Right lobe of liver (tissue), 6 donors: ENCODE results near the gene OR13C5. TPM values are rescaled to one million over a fixed set of nuclear protein-coding genes. Genes with fewer than 3 reads are reported as not detected.

ENCODE experiments used
- ATAC-seq, 4 donors: fragments of 200-7000 bp; cut with Tn5 transposase; one replicate each; pipeline ENCODE4 v1.9.1; 2020; ENCODE audit warnings: mild to moderate bottlenecking in 4 of 4, moderate library complexity in 4 of 4
- DNase-seq, 3 donors: peaks; one replicate each; pipeline ENCODE4 v3.0.0-alpha.2; 2020
- H3K27ac ChIP-seq, 3 donors: fragments of 200-600 bp; one replicate each; pipeline ENCODE4 v1.8.0; 2022
- H3K27me3 ChIP-seq, 2 donors: fragments of 200-600 bp; one replicate each; pipeline ENCODE4 v1.8.0; 2022
- H3K36me3 ChIP-seq, 4 donors: fragments of 200-600 bp; sonication (generic) in 1 of 4; one replicate each; pipeline versions ENCODE4 v1.5.1 to v1.8.0; 2017 to 2022; ENCODE audit warnings: control low read depth in 1 of 4
- H3K4me1 ChIP-seq, 4 donors: fragments of 200-600 bp; sonication (generic) in 1 of 4; one replicate each; pipeline versions ENCODE4 v1.5.1 to v1.8.0; 2017 to 2022; ENCODE audit warnings: control low read depth in 1 of 4
- H3K4me3 ChIP-seq, 3 donors: fragments of 200-600 bp; one replicate each; pipeline ENCODE4 v1.8.0; 2022
- H3K9me3 ChIP-seq, 4 donors: fragments of 200-600 bp; sonication (generic) in 1 of 4; one replicate each; pipeline versions ENCODE4 v1.5.1 to v1.8.0; 2017 to 2022; ENCODE audit warnings: control low read depth in 1 of 4
- POLR2A ChIP-seq: fragments of 450-650 bp; IDR thresholded peaks from one replicate; pipeline ENCODE4 v1.6.1; 2017; ENCODE audit warnings: antibody characterized with exemption, mild to moderate bottlenecking
- WGBS: methylation state at CpG from one replicate; pipeline ENCODE4 v1.1.6; 2018; ENCODE audit warnings: low coverage, low lambda C conversion rate; ENCODE audit not compliant: insufficient coverage; ENCODE audit errors: missing lambda C conversion rate; 5-methylcytosine and 5-hydroxymethylcytosine counted together
- intact Hi-C, 2 donors: fragments of 100-400 bp; cut with DNase I; formaldehyde crosslinking; loops; one replicate each; pipeline versions ENCODE4 v1.11.2 to v1.14.1; 2022
- total RNA-seq, 6 experiments: library from RNA; depleted of rRNA in 2 of 6; stranded (reverse); fragments of >200 nt in 2 of 6; fragmentation: NEBNext Ultra II Directional in 3 of 6; extraction: Animal tissue kit (Norgen Biotek cat#: 25700) in 3 of 6; gene quantifications; one replicate each; pipeline versions ENCODE4 v1.1.0 to v1.2.4, GENCODE V29; 2016 to 2023
- TF ChIP-seq, protein P1 (sequence below), 4 donors: fragments of 200-600 bp in 3 of 4; fragments of 450-650 bp in 1 of 4; IDR thresholded peaks; one replicate each; pipeline versions ENCODE4 v1.5.1 to v1.8.0; 2016 to 2022; ENCODE audit warnings: antibody characterized with exemption in 4 of 4, mild to moderate bottlenecking in 2 of 4
- donor health status: DM: no; HTN: yes; CAD: no.
- donor health status: DM: no; HTN: no; CAD: no.
- donor health status: DM: no; HTN: no; CAD: no.
- donor health status: DM: no; HTN: yes; CAD: no.
- donor health status: DM: no; HTN: yes; CAD: no.

The OR13C5 gene
- total RNA-seq, 6 experiments from 2014 or later = not detected

DNA sequence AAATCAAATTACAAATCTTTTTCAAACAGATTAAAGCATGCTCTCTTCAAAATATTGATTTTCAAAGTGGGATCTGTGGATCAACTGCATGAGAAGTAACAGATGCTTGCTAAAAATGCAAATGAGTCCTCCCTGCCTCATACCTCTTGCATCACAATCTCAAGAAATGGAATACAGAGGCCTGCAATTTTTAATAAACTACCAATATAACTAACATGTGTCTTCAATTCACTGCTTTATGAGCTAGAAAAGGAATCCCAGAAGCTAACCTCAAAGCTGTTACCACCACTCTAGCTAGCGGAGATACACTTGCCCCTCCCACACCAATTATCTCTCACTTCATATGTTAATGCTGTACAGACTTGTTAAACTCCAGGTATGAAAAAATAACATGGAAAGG, 9.6 kb downstream of the OR13C5 start:
- Histone ChIP-seq H3K4me3 (no peak overlapping the region), H3K27ac (no peak overlapping the region), H3K9me3 (no peaks in the 10 kb centered on the region), H3K4me1 (no peaks in the 10 kb centered on the region), H3K36me3 (no peaks in the 10 kb centered on the region), H3K27me3 (no peaks in the 10 kb centered on the region)
- intact Hi-C loops = no loop called here
- no peak for TF ChIP-seq POLR2A
- TF ChIP-seq, protein P1, sequence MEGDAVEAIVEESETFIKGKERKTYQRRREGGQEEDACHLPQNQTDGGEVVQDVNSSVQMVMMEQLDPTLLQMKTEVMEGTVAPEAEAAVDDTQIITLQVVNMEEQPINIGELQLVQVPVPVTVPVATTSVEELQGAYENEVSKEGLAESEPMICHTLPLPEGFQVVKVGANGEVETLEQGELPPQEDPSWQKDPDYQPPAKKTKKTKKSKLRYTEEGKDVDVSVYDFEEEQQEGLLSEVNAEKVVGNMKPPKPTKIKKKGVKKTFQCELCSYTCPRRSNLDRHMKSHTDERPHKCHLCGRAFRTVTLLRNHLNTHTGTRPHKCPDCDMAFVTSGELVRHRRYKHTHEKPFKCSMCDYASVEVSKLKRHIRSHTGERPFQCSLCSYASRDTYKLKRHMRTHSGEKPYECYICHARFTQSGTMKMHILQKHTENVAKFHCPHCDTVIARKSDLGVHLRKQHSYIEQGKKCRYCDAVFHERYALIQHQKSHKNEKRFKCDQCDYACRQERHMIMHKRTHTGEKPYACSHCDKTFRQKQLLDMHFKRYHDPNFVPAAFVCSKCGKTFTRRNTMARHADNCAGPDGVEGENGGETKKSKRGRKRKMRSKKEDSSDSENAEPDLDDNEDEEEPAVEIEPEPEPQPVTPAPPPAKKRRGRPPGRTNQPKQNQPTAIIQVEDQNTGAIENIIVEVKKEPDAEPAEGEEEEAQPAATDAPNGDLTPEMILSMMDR (IDR thresholded peaks at IDR 0.05) = no peak
- WGBS = 71% methylated on average over 1 of the region's 1 CpG
- ATAC-seq (no peak), DNase-seq (no peak)

DNA sequence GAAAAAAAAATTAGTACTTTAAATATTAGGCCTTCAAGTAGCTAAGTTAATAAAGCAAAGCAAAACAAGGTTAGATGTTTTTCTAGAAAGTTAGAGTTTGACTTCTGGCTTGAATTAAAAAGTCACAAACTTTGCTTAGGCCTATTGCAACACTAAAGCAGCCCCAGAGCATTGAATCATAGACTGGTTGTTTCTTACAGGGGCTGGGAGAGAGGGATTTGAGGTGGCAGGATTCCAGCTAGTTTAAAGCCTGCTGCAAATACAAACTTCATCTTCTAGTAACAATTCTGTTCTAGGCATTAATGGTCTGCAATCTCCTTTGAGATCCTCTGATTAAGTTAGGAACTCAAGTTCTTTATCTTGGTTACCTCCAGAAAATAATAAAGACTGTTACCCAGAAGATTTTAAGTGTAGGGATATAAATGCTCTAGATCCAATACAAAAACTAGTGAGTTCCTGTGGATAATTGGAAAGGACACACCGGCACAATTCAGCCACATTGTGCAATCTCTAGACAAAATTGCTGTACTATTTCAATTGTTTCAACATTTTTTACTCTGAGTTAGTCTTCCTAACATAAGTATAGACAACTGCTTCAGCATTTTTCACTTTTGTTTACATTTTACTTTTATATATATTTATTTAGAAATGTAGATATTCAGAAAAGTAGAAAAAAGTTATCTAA, 12.6 kb downstream of the OR13C5 start:
- Histone ChIP-seq H3K4me1 (no peaks in the 10 kb centered on the region), H3K36me3 (no peaks in the 10 kb centered on the region), H3K27ac (no peak overlapping the region), H3K9me3 (no peaks in the 10 kb centered on the region), H3K4me3 (no peak overlapping the region), H3K27me3 (no peaks in the 10 kb centered on the region)
- intact Hi-C loops = no loop called here
- 74% methylated on average over 1 of the region's 1 CpG for WGBS
- TF ChIP-seq POLR2A = no peak
- TF ChIP-seq, protein P1 (IDR thresholded peaks at IDR 0.05) = no peak
- DNase-seq (no peak), ATAC-seq (no peak)

DNA sequence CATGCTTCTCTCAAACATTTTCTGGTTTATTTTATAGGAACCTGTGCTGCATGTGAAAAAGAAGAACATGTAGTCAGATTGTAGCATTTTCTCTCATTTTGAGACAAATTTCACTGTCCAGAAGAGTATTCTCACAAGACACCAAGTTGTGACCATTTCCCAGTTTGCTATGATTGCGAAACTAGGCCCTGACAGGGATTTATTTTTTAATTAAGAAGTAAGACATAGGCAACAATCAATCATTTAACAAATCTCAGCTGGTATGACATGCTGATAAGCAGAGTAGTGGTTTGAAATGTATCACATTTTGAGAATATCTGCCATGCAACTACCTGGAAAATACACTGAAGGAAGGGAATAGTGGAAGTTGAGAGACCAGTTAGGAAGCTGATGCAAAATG, 18.7 kb downstream of the OR13C5 start:
- WGBS = 80% methylated on average over 1 of the region's 1 CpG
- DNase-seq = no peak

DNA sequence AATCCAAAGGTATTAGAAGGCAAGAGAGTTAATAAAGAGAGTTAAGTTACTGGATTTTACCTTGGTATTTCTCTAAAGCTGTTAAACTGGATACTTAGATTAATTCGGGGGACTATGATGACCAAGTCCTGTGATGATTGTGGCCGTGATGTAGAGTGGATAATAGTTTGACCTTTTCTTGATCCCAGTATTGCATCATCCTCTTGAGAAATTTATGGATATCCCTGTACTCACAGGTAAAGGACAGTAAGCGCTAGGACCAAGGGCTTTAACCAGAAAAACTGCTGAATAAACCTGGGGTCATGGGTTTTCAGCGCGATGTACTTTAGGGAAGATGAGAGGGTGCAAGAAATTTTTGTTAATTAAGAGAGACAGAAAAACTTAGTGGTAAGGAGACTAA, 21.9 kb downstream of the OR13C5 start:
- ATAC-seq (no peak), DNase-seq (no peak)
- Histone ChIP-seq H3K36me3 (no peaks in the 10 kb centered on the region), H3K27me3 (no peaks in the 10 kb centered on the region), H3K4me1 (no peaks in the 10 kb centered on the region), H3K9me3 (no peaks in the 10 kb centered on the region), H3K27ac (no peak overlapping the region), H3K4me3 (no peak overlapping the region)
- TF ChIP-seq, protein P1 (IDR thresholded peaks at IDR 0.05) = no peak
- no peak for TF ChIP-seq POLR2A
- intact Hi-C loops = no loop called here
- 71% methylated on average over 5 of the region's 5 CpGs for WGBS

More for the DNA sequence above, 18.7 kb downstream of the OR13C5 start:
- Histone ChIP-seq H3K27ac (no peak overlapping the region), H3K36me3 (no peaks in the 10 kb centered on the region), H3K27me3 (no peaks in the 10 kb centered on the region), H3K4me1 (no peaks in the 10 kb centered on the region), H3K4me3 (no peak overlapping the region), H3K9me3 (no peaks in the 10 kb centered on the region)
- intact Hi-C loops = no loop called here
- no peak for TF ChIP-seq POLR2A
- TF ChIP-seq, protein P1 (IDR thresholded peaks at IDR 0.05) = no peak
- no peak for ATAC-seq
